SK-N-MC (cell line): Measurements from ENCODE around the gene C2orf78.

ENCODE experiments used
- EZH2 ChIP-seq: fragments of 200-600 bp; sonication (generic); IDR thresholded peaks from one replicate; pipeline ENCODE4 v1.6.1; 2017; ENCODE audit warnings: antibody characterized with exemption
- FOXP2 ChIP-seq: optimal IDR thresholded peaks from 2 replicates; pipeline ENCODE3; 2011; ENCODE audit warnings: mild to moderate bottlenecking, moderate library complexity; ENCODE audit not compliant: insufficient read depth; ENCODE audit errors: extremely low read length, control extremely low read depth
- POLR2AphosphoS5 ChIP-seq: IDR thresholded peaks from 2 replicates; pipeline ENCODE4 v1.6.1; 2012; ENCODE audit warnings: mild to moderate bottlenecking, low read depth, low read length, borderline replicate concordance

GRCh38 chr2:73856214-73856613 is 72.2 kb downstream of the C2orf78 start:
- TF ChIP-seq EZH2, result no peak
- no peak for TF ChIP-seq POLR2AphosphoS5
- TF ChIP-seq FOXP2, result no peak
